DMS114 treated with DMSO at 0.1 percent for 48 hours (cell line): ENCODE results near the gene GALNT17.
"Not testable (repeated sequence)": the region's sequence is repeated elsewhere in the genome, so short reads cannot be mapped to it uniquely, and the experiment has no call there.

Source experiments
- DNase-seq: peaks from one replicate; lab custom pipeline; 2025; ENCODE audit not compliant: unreplicated experiment; lab: John Stamatoyannopoulos, UW

The GALNT17 gene

DNA sequence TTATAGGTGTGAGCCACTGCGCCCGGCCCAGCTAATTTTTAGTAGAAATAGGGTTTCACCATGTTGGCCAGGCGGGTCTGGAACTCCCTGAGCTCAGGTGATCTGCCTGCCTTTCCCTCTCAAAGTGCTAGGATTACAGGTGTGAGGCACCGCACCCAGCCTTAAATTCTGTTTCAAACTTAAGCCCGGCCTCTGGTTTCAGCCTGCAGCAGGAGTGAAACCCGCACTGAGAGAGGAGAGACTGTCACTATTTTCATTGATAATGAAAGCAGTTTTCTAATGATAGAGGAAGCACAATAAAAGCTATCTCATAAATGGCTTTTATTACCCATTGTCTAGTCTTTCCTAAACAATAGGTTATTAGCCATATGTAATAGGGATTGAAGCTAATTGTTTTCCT is 415.5 kb downstream of the GALNT17 start:
- DNase-seq = no peak

DNA sequence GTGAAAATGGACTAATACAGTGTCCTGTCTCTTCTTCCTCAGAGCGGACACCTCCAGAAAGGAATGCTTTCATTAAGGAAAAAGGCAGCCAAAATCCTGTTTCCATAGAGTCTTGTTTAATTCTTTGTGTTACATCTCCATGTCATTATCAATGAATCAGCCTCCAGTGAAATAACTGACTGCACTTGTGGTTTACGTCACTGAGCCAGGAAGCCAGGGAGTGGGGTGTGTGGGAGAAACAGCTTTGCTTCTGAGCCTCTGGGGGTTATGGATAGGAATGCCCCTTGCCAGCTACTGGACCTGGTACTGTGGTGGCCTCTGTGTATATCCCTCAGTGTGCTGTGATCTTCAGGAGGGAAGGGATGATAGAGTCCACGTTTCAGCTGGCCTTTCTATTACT is 416.8 kb downstream of the GALNT17 start:
- DNase-seq = no peak

DNA sequence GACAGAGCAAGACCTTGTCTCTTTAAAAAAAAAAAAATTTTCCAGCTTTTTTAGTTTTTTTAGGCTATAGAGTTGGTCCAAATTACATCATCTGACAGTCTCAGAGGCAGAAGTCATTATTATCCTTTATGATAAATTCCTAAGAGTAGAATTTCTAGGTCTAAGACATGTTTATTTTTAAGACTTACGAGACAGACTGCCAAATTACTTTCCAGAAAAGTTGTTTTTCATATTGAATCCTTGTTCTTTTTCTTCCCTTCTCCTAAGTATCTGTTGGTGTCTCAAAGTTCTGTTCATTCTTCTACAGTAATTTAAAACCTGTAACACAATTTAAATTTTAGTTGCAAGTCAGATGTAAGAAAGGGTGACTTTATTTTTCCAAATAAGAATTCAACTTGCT is 421.4 kb downstream of the GALNT17 start:
- DNase-seq = no peak

DNA sequence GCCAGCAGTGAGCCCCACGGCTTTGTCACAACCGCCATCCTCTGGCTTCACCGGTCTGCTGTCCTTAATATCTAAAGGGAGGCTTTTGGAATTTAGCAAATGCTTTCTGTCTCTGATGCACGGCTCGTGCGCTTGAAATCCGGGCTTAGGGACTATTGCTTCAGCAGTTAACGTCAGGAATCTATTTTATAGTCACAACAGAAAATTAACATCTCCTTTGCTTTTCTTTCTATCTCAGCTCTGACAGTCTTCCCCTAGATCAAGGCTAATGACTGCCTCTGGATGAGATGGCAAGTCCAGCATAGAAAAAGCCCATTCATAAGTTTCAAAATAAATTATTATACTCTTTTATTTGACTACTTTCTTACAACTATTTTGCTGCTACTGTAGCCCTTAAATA is 423.8 kb downstream of the GALNT17 start:
- DNase-seq = no peak

DNA sequence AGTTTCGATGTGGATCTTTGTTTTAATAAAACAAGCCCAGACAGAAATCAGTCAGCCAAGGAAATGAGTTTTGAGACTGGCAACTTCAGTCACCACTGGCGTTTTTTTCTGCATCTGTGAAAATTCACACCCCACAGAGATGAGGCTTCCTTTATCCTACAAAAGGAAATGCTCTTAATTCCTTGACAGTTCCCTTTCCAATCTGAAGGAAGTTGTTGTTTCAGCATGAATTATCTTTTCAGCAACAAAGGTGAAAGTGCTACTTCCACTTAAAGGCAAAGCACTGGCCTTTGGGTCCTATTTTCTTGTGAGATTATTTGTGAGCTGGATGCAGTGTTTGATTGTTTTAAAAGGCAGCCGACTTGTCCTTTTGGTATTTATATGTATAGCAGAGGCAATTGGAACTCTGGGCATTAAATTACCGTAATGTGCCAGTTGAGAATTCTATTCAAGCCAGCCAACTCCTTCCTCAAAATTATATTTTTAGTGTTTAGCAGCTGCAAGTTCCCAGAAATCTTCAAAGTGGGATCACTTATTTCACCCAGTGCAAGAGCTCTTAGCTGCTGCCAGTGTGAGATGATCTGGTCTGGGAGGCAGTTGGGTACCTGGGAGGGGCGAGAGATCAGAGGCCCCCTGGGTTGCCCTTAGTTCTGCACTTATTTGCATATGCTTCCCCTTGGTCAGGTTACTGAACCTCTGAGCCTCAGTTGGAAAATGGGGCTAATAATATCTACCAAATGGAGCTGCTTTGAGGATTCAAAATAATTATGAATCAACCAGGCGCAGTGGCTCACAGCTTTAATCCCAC is 427.1 kb downstream of the GALNT17 start:
- no peak for DNase-seq

DNA sequence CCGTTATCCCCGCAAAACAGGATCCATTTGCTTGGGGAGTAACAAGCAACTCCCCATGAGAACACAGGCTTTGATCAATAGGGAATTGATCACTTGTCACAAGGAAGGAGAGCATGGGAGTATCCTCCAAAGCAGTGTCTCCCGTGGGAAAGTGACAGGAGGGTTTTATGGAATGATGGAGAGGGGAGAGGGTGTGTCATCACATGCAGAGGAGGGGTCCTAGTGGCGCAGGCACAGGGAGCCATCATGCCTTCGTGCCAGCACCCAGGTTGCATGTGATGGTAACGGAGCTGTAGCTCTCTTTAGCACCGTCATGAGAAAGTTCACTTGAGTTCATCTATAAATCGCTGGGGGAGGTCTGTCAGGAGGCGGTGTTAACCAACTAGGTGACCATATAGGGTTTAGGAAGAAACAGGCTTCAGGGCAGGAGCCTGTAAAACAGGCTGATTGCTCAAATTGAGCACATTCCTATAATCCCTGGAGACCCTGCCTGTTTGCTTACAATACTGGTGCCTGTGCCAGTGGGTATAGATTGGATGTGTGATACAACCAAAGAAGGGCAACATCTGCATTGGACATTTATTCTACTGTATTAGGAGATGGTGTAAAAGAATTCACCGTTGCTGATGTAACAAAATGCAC is 428.5 kb downstream of the GALNT17 start:
- no peak for DNase-seq

DNA sequence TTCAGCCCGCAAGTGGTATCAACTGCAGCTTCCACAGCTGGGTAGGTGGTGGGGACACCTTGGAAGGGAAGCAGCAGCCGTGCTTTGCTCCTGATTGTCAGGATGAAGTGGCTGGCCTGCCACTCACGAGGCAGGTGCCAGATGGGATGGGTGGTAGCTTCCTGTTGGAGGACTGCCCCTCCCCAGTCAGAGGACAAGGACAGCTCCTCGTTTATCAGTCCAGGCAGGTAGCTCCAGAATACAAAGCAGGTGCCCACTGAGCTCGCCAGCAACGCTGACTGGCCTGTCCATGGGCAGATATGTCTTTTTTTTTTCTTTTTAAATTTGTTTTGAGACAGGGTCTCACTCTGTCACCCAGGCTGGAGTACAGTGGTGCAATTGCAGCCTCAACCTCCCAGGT is 431.3 kb downstream of the GALNT17 start:
- no peak for DNase-seq

DNA sequence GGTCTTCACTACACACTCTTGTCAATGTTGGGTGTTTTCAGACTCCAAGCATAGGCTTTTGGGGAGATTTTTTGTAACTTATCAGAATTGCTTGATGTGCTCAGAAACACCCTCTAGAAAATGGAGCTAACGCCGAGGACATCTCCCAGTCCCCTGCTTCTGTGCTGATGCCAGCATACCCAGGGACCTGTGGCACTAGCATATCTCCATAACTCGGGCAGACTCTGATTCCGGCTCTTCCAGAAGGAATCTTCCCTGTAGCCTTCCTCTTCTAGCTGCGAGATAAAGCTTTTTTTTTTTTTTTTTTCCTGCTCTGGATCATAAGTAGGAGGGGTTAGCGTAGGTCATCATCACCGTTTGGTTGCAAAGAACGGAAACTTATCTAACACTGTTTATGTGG is 434.4 kb downstream of the GALNT17 start:
- no peak for DNase-seq

DNA sequence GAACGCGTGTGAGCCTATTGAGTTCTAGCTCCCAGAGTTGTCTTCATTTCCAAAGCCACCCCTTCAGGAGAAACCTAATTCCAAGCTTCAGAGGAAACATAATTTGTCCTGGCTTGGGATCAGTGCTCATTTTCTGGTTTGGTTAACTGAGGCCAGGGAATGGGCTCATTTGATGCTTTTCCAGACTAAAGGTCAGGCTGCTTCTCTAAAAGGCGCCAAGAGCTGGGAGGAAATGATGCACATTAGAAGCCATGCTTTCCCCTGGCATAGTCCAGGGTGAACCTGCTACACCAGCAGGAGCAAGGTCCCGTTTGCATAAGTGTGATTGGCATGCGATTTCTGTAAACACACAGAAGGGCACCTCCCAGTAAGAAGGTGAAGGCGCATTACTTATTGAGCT is 435.0 kb downstream of the GALNT17 start:
- no peak for DNase-seq

DNA sequence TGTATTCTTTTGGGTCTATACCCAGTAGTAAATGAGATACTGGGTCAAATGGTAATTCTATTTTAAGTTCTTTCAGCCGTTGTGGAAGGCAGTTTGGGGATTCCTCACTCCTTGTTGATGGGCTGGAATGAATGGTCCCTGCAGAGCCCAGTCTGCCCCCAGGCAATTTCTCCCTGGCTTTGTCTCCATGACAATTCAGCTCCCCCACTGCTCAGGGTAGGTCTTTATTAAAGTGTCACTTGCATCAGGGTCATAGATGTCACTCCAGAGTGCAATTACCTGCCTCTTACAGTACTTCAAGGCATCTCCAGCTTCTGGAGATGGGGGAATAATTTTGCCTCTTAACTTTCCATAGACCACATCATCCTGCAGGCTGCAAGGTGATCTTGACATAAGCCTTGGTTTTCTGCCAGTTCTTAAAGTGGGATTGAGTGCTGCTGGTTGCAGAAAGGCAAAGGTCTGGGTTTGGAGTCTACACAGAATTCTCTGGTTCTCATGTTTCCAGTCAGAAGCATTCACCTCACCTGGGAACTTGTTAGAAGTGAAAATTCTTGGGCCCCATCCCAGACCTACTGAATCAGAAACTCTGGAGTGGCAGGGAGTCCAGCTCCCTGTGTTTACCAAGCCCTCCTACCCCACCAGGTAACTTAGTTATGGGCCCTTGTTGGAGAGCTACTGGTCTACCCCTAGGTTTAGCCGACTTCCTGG is 442.4 kb downstream of the GALNT17 start:
- no peak for DNase-seq

DNA sequence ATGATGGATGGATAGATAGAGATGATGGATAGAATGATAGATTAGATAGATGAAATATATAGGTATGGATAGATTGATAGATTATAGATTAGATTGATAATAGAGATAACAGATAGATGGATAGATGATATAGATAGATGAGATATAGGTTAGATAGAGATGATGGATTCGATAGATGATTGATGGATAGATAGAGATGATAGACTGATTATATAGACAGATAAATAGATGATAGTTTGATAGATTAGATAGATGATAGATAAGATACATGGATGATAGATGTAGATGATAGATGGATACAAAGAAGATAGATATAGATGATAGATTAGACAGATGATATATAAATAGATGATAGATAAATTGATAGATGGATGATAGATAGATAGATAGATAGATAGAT is 448.1 kb downstream of the GALNT17 start:
- no peak for DNase-seq

DNA sequence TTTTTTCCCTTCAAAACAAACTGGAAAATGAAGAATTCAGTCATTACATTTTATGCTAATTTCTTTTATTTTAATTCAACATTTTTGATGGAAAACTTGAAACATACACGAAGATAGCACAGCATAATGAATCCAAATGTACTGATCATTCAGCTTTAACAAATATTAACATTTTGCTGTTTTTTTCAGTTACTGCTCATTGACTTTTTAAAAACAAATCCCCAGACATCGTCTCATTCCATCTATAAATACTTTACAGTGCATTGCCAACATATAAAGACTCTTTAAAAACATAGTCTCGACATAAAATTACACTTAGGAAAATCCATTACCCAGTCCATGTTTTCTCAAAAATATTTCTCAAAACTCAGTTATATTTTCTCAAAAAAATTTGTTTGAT is 452.3 kb downstream of the GALNT17 start:
- DNase-seq = no peak

DNA sequence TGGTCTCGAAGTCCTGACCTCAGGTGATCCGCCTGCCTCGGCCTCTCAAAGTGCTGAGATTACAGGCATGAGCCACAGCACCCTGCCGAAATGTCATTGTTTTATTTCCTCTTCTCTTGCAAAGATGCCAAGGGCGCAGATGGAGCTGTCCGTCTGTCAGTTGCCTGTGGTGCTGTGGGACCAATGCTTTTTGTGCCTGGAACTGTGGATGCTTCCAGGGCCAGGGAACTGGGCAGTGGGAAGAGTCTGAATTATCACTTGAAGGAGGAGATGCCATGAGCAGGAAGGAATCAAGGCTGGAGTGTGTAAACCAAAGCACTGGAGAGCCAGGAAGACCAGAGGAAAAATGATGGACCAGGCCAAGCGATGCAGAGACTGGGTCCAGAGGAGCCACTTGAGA is 459.9 kb downstream of the GALNT17 start:
- DNase-seq = no peak

DNA sequence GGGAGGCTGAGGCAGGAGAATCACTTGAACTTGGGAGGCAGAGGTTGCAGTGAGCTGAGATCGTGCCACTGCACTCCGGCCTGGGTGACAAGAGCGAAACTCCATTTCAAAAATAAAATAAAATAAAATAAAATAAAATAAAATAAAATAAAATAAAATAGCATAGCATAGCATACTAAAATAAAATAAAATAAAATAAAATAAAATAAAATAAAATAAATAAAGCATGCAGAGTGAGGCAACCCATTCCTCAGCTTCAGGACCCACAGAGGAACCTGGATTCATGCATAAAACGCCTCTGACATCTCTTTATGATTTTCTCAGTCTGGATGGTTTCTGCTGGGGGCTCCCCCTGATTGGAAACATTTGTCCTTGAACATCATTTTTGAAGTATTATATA is 460.4 kb downstream of the GALNT17 start:
- not testable (repeated sequence) for DNase-seq

DNA sequence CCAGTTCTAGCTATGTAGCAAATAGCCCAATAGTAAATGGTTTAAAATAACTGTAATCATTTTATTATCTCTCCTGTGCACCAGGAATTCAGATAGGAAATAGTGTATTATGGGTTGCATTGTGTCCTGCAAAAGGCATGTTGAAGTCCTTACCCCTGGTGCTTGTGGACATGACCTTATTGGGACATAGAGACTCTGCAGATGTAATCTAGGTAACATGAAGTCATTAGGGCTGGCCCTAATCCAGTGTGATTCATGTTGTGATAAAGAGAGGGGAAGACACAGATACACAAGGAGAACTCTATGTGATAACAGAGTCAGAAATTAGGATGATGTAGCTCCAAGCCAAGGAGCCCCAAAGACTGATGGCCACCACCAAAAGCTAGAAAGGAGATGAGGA is 462.8 kb downstream of the GALNT17 start:
- no peak for DNase-seq

DNA sequence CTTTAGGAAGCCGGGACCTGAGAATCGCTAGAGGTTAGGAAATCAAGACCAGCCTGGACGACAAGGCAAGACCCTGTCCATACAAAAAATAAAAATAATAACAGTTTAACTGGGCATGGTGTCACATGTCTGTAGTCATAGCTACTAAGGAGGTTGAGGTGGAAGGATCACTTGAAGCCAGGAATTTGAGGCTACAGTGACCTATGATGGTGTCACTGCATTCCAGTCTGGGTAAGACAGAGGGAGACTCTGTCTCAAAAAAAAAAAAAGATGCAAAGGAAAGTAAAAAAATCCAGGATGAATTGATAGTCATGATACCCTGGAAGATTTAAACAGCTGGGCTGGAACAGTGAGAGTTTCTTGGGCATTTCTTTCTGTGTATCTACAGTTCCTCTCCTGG is 463.2 kb downstream of the GALNT17 start:
- DNase-seq = no peak

DNA sequence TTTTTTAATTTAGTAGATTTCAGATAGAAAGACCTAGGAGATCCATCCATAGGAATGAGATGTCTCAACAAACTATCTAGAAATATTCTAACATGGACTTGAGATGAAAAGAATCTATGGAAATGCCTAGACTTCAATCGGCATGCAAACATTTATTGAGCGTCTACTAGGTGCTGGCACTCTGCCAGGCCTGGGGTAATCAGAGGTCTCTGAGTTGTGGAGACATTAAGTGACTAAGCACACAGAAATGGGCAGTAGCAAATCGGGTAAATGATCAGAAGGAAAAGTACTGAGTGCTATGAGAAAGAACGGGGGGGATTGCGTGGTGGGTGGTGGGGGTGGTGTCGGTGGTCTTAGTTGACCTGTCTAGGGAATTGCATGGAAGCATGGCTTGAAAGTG is 466.6 kb downstream of the GALNT17 start:
- DNase-seq = no peak

DNA sequence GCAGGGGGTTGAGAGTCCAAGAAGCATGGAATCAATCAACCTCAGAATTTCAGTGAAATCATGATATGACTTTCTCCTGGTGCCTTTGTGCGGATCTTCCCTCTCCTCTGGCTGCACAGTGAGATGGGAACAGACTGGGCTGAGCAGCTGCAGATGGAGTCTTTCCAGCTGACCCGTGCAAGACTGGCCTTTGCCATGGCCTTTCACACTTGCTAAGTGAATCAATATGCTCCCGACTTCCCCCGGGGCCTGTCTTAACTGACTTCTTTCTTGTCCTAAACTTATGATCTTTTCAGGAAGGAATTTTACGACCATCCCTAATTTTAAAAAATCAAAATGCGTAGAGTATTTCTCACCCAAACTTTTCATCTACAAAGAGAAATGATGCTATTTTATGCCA is 469.9 kb downstream of the GALNT17 start:
- no peak for DNase-seq

DNA sequence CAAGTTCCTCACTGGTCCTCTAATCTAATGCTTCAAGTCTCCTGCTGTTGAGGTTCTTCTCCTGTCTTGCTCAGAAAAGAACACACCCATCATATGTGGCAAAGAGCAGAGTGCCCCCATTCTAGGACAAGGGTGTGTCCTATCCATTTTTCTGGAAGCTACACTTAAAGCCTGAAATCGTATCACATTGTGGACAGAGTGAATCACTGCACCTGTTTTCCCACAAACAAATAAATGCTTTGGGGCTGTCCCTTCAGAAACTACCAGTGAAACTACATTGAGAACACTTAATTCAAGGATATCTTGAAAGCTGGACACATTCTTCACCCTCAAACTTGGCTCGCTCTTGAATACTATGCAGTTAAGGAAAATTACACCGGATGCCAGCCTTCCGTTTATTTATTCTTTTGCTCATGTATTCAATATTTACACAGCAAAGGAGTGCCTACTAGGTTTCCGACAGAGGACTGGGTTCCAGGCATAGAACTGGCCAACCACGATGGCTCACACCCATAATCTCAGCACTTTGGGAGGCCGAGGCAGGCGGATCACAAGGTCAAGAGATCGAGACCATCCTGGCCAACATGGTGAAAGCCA is 473.0 kb downstream of the GALNT17 start:
- DNase-seq = no peak

DNA sequence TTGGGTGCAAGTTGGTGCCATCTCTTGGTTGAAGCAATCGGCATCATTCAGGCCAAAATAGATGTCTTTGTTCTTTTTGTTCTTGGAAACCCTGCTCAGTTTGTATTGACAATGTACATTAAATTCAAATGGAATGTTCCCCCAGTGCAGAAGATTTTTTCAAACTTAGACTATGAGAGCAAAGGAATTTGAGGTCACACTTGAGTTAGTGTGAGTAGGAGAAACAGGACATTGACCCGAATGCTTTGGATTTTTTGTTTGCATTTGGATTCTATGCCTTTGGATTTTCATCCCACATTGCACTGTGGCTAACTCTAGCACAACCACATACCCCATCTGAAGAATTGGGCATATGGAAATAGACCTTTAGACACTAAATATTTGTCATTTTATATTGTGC is 480.0 kb downstream of the GALNT17 start:
- no peak for DNase-seq

DNA sequence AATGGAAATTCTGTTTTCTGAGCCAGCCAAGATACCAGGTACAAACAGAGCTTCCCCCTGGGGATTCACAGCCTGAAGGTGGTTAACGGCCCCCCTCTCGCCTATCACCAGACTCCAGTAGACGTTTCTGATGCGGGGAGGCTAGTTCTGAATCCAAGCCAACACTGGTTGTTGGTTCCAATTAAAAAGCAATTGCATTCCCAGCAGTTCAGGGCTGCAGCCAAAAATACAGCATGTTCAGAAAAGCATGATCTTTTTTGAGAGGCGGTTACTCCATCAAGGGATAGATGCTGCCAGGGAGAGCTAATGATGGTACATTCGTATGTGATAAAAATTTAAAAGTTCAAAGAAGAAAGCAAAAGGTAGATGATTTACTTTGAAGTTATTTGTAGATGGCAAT is 481.0 kb downstream of the GALNT17 start:
- DNase-seq = no peak

DNA sequence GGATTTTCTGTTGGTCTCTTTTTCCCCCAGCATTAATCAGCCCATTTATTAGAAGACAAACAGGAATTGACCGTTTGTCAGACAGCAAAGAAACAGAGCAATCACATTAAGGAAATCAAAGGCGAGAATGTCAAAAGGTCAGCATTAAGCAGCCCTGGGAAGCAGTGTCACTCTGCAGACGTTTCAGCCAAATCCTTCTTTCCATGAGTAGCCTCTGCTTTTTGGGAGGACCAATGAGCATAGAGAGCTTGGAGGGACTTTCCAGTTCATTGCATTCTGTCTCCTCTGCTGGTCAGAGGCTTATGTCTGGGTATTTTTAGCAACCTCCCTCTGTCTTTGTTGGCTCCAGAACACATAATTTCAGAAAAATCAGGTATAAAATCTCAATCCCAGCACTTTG is 481.4 kb downstream of the GALNT17 start:
- DNase-seq = no peak
